HG03095 (cell line): ENCODE results near the gene LRP1B.

Experiments
- ATAC-seq: cut with Tn5 transposase; IDR thresholded peaks from one replicate; pipeline ENCODE4 v1.9.1; 2021; ENCODE audit warnings: moderate library complexity; ENCODE audit not compliant: unreplicated experiment

LRP1B gene

GRCh38 chr2:142042536-142043199 is 88.1 kb downstream of the LRP1B start:
- no peak for ATAC-seq

GRCh38 chr2:142041996-142042395 is 88.8 kb downstream of the LRP1B start:
- ATAC-seq, result no peak

- ATAC-seq, result no peak
Observed at GRCh38 chr2:142041105-142041504, 89.7 kb downstream of the LRP1B start.

- ATAC-seq, result no peak
Observed at GRCh38 chr2:142040556-142040955, 90.3 kb downstream of the LRP1B start.

GRCh38 chr2:142038826-142039225 is 92.0 kb downstream of the LRP1B start:
- no peak for ATAC-seq

- ATAC-seq, result no peak
Observed at GRCh38 chr2:142037744-142038143, 93.1 kb downstream of the LRP1B start.

- no peak for ATAC-seq
Observed at GRCh38 chr2:142037066-142037465, 93.8 kb downstream of the LRP1B start.

GRCh38 chr2:142033393-142033792 is 97.4 kb downstream of the LRP1B start:
- no peak for ATAC-seq

- no peak for ATAC-seq
Observed at GRCh38 chr2:142031656-142032055, 99.2 kb downstream of the LRP1B start.

GRCh38 chr2:142030735-142031134 is 100.1 kb downstream of the LRP1B start:
- ATAC-seq, result no peak

- ATAC-seq, result no peak
Observed at GRCh38 chr2:142029974-142030373, 100.8 kb downstream of the LRP1B start.

- no peak for ATAC-seq
Observed at GRCh38 chr2:142025394-142025793, 105.4 kb downstream of the LRP1B start.

GRCh38 chr2:142020368-142020767 is 110.4 kb downstream of the LRP1B start:
- ATAC-seq, result no peak

GRCh38 chr2:142014536-142014935 is 116.3 kb downstream of the LRP1B start:
- ATAC-seq, result no peak

GRCh38 chr2:142012797-142013196 is 118.0 kb downstream of the LRP1B start:
- ATAC-seq, result no peak

GRCh38 chr2:142010477-142011270 is 120.1 kb downstream of the LRP1B start:
- no peak for ATAC-seq

- no peak for ATAC-seq
Observed at GRCh38 chr2:142008135-142008744, 122.6 kb downstream of the LRP1B start.

GRCh38 chr2:141994066-141994465 is 136.8 kb downstream of the LRP1B start:
- no peak for ATAC-seq

GRCh38 chr2:141992695-141993094 is 138.1 kb downstream of the LRP1B start:
- ATAC-seq, result no peak

GRCh38 chr2:141968433-141968832 is 162.4 kb downstream of the LRP1B start:
- no peak for ATAC-seq

GRCh38 chr2:141967980-141968379 is 162.8 kb downstream of the LRP1B start:
- no peak for ATAC-seq

- no peak for ATAC-seq
Observed at GRCh38 chr2:141967503-141967902, 163.3 kb downstream of the LRP1B start.
